H1 (cell line): ENCODE results near the gene SHOX. TPM values are rescaled to one million over a fixed set of nuclear protein-coding genes. Genes with fewer than 3 reads are reported as not detected.

Source experiments
- CTCF ChIA-PET: fragments of 300-600 bp; sonication (Branson Sonifier 250); formaldehyde crosslinking; loops from one replicate; lab custom pipeline; 2021; ENCODE audit not compliant: partially characterized antibody; lab: Charles Lee
- POLR2A ChIA-PET: fragments of 300-600 bp; sonication (Branson Sonifier 250); formaldehyde crosslinking; loops from one replicate; lab custom pipeline; 2021; ENCODE audit warnings: inconsistent platforms; ENCODE audit not compliant: partially characterized antibody; lab: Charles Lee
- DNase-seq, 2 experiments: peaks; one replicate each; pipeline versions ENCODE4 v3.0.0 to v3.0.0-alpha.2; 2010 to 2022; ENCODE audit warnings: low spot score in 2 of 2, low read depth in 1 of 2, mixed read lengths in 1 of 2
- FAIRE-seq: peaks from 2 replicates; lab custom pipeline; 2011; peaks lifted over from hg19 to GRCh38; lab: Jason Lieb, UNC
- H2AFZ ChIP-seq: 2 replicates; pipeline ENCODE4 v1.8.1; 2012; ENCODE audit warnings: low read length, inconsistent platforms
- H2AK5ac ChIP-seq: 2 replicates; pipeline ENCODE4 v1.6.1; 2013; ENCODE audit warnings: low read depth, low read length
- H2BK120ac ChIP-seq: replicated peaks from 2 replicates; pipeline ENCODE3; 2013; ENCODE audit warnings: low read depth, low read length, inconsistent platforms
- H2BK12ac ChIP-seq: 2 replicates; pipeline ENCODE4 v1.6.1; 2013; ENCODE audit warnings: low read depth, low read length
- H2BK15ac ChIP-seq: 2 replicates; pipeline ENCODE4 v1.6.1; 2013; ENCODE audit warnings: low read length
- H2BK20ac ChIP-seq: 2 replicates; pipeline ENCODE4 v1.6.1; 2013; ENCODE audit warnings: low read length
- H2BK5ac ChIP-seq: 2 replicates; pipeline ENCODE4 v1.6.1; 2013; ENCODE audit warnings: low read depth, low read length
- H3K14ac ChIP-seq: 2 replicates; pipeline ENCODE4 v1.6.1; 2013; ENCODE audit warnings: inconsistent platforms; ENCODE audit not compliant: insufficient read length
- H3K18ac ChIP-seq: 2 replicates; pipeline ENCODE4 v1.6.1; 2013; ENCODE audit warnings: low read length; ENCODE audit errors: extremely low read depth
- H3K23ac ChIP-seq: 2 replicates; pipeline ENCODE4 v1.6.1; 2013; ENCODE audit warnings: inconsistent platforms; ENCODE audit not compliant: insufficient read length
- H3K23me2 ChIP-seq: 2 replicates; pipeline ENCODE4 v1.6.1; 2013; ENCODE audit warnings: low read depth, low read length
- H3K27ac ChIP-seq: 2 replicates; pipeline ENCODE4 v1.6.1; 2011; ENCODE audit warnings: low read depth, low read length, inconsistent platforms
- H3K27me3 ChIP-seq, 4 experiments: replicated peaks in 1 of 4; 1 replicate in 1 of 4; 2 replicates in 3 of 4; pipeline versions ENCODE4 v1.6.1 to v1.8.1; 2011 to 2013; ENCODE audit warnings: low read length in 3 of 4, mild to moderate bottlenecking in 3 of 4, inconsistent platforms in 2 of 4, mixed read lengths in 2 of 4, moderate library complexity in 1 of 4; ENCODE audit not compliant: control insufficient read depth in 3 of 4, insufficient read depth in 3 of 4; ENCODE audit errors: extremely low read depth in 1 of 4
- H3K36me3 ChIP-seq, 4 experiments: 2 replicates each; pipeline versions ENCODE4 v1.6.1 to v1.8.1; 2011 to 2013; ENCODE audit warnings: mild to moderate bottlenecking in 4 of 4, low read length in 3 of 4, moderate library complexity in 2 of 4, control low read depth in 1 of 4, inconsistent platforms in 1 of 4; ENCODE audit not compliant: insufficient read depth in 4 of 4, control insufficient read depth in 2 of 4
- H3K4ac ChIP-seq: replicated peaks from 2 replicates; pipeline ENCODE3; 2013; ENCODE audit warnings: low read length, low read depth, mixed read lengths, inconsistent platforms; ENCODE audit not compliant: insufficient read length
- H3K4me1 ChIP-seq, 4 experiments: replicated peaks in 1 of 4; 1 replicate in 1 of 4; 2 replicates in 3 of 4; pipeline versions ENCODE4 v1.6.1 to v1.8.1; 2011 to 2013; ENCODE audit warnings: low read length in 3 of 4, inconsistent platforms in 2 of 4, mixed read lengths in 1 of 4; ENCODE audit not compliant: insufficient read depth in 4 of 4, control insufficient read depth in 3 of 4
- H3K4me2 ChIP-seq, 2 experiments: 2 replicates each; pipeline versions ENCODE4 v1.6.1 to v1.8.1; 2011 to 2013; ENCODE audit warnings: low read depth in 2 of 2, low read length in 2 of 2, control low read depth in 1 of 2, inconsistent platforms in 1 of 2, mild to moderate bottlenecking in 1 of 2; ENCODE audit not compliant: insufficient read depth in 1 of 2
- H3K4me3 ChIP-seq, 4 experiments: fragments of 200-600, 300-600 bp in 1 of 4; sonication (generic), shearing (Covaris generic), sonication (Bioruptor Twin) in 1 of 4; 2 replicates each; pipeline versions ENCODE4 v1.5.1 to v1.8.1; 2011 to 2016; ENCODE audit warnings: low read length in 4 of 4, low read depth in 3 of 4, control low read depth in 2 of 4, inconsistent platforms in 2 of 4, mild to moderate bottlenecking in 2 of 4, mixed read lengths in 1 of 4, moderate library complexity in 1 of 4; ENCODE audit not compliant: insufficient read depth in 2 of 4; ENCODE audit errors: extremely low read depth in 1 of 4
- H3K56ac ChIP-seq: replicated peaks from 2 replicates; pipeline ENCODE3; 2013; ENCODE audit warnings: low read depth, mild to moderate bottlenecking, mixed read lengths, low read length, inconsistent platforms; ENCODE audit not compliant: insufficient read length
- H3K79me1 ChIP-seq: 2 replicates; pipeline ENCODE4 v1.6.1; 2013; ENCODE audit warnings: low read depth, low read length, control low read depth
- H3K79me2 ChIP-seq, 2 experiments: 2 replicates each; pipeline versions ENCODE4 v1.6.1 to v1.8.1; 2012 to 2013; ENCODE audit warnings: low read length in 2 of 2, mild to moderate bottlenecking in 2 of 2, inconsistent platforms in 1 of 2; ENCODE audit not compliant: insufficient read depth in 2 of 2, control insufficient read depth in 1 of 2
- H3K9ac ChIP-seq, 4 experiments: replicated peaks in 1 of 4; 1 replicate in 1 of 4; 2 replicates in 3 of 4; pipeline versions ENCODE4 v1.6.1 to v1.8.1; 2011 to 2013; ENCODE audit warnings: low read depth in 3 of 4, low read length in 3 of 4, control low read depth in 2 of 4, mild to moderate bottlenecking in 2 of 4, moderate library complexity in 2 of 4, inconsistent platforms in 1 of 4; ENCODE audit errors: extremely low read depth in 1 of 4
- H3K9me3 ChIP-seq, 2 experiments: 2 replicates each; pipeline versions ENCODE4 v1.6.1 to v1.8.1; 2012 to 2013; ENCODE audit warnings: mild to moderate bottlenecking in 2 of 2, moderate library complexity in 2 of 2, control low read depth in 1 of 2, inconsistent platforms in 1 of 2, low read depth in 1 of 2, low read length in 1 of 2, mixed read lengths in 1 of 2; ENCODE audit not compliant: insufficient read depth in 2 of 2
- H4K20me1 ChIP-seq, 2 experiments: replicated peaks in 1 of 2; 2 replicates each; pipeline versions ENCODE3 to v1.8.1; 2011 to 2013; ENCODE audit warnings: inconsistent platforms in 2 of 2, low read length in 2 of 2, mild to moderate bottlenecking in 1 of 2; ENCODE audit not compliant: insufficient read depth in 2 of 2, control insufficient read depth in 1 of 2
- H4K5ac ChIP-seq: 2 replicates; pipeline ENCODE4 v1.6.1; 2013; ENCODE audit warnings: low read length, low read depth, mixed read lengths, inconsistent platforms; ENCODE audit not compliant: insufficient read length
- H4K8ac ChIP-seq: 2 replicates; pipeline ENCODE4 v1.8.0; 2013; ENCODE audit warnings: mild to moderate bottlenecking, moderate library complexity, low read length, inconsistent platforms; ENCODE audit not compliant: insufficient read depth; ENCODE audit errors: extremely low read depth
- H4K91ac ChIP-seq: replicated peaks from 2 replicates; pipeline ENCODE3; 2013; ENCODE audit warnings: low read length, mixed read lengths, inconsistent platforms; ENCODE audit not compliant: insufficient read length
- BRCA1 ChIP-seq: IDR thresholded peaks from 2 replicates; pipeline ENCODE4 v1.6.1; 2012; ENCODE audit warnings: low read depth, low read length, improper control_type of control experiment
- EP300 ChIP-seq, 2 experiments: IDR thresholded peaks; 1 replicate in 1 of 2; 2 replicates in 1 of 2; pipeline ENCODE4 v1.6.1; 2011 to 2012; ENCODE audit warnings: low read depth in 2 of 2, low read length in 2 of 2, mild to moderate bottlenecking in 2 of 2, borderline replicate concordance in 1 of 2, inconsistent platforms in 1 of 2, moderate library complexity in 1 of 2
- WGBS, 2 experiments: shearing (Covaris generic) in 1 of 2; methylation state at CpG; one replicate each; pipeline versions ENCODE4 v1.1.6 to v1.1.7; 2013 to 2015; ENCODE audit warnings: low lambda C conversion rate in 2 of 2, mixed read lengths in 2 of 2, inconsistent platforms in 1 of 2, low coverage in 1 of 2, missing lambda C conversion rate in 1 of 2; ENCODE audit not compliant: insufficient replicate concordance in 2 of 2, insufficient coverage in 1 of 2, insufficient read length in 1 of 2; ENCODE audit errors: extremely low coverage in 1 of 2, missing lambda C conversion rate in 1 of 2; 5-methylcytosine and 5-hydroxymethylcytosine counted together
- polyA plus RNA-seq, 7 experiments: library from polyadenylated mRNA; depleted of rRNA in 3 of 7; stranded (reverse) in 5 of 7; unstranded in 2 of 7; fragments of >200 nt in 5 of 7; fragments of 200-250 nt in 2 of 7; gene quantifications; 1 replicate in 5 of 7; 2 replicates in 1 of 7; 4 replicates in 1 of 7; pipeline versions ENCODE4 v1.2.1 to v1.2.3, GENCODE V29; 2011 to 2013; ENCODE audit warnings: missing spikeins in 2 of 7, mixed read lengths in 2 of 7
- total RNA-seq: library from RNA; stranded (reverse); fragmentation: NEBNext Ultra II Directional; extraction: Animal tissue kit (Norgen Biotek cat#: 25700); gene quantifications from 2 replicates; pipeline ENCODE4 v1.2.1, GENCODE V29; 2021
- TF ChIP-seq, protein P1 (sequence below): IDR thresholded peaks from 2 replicates; pipeline ENCODE4 v1.6.1; 2012; ENCODE audit warnings: inconsistent platforms

The SHOX gene
- total and polyA plus RNA-seq, 2 of the 8 experiments (the other 6 are each of a cell fraction or from before 2014, with no cell fraction given), result 0.05 to 0.15 TPM

DNA sequence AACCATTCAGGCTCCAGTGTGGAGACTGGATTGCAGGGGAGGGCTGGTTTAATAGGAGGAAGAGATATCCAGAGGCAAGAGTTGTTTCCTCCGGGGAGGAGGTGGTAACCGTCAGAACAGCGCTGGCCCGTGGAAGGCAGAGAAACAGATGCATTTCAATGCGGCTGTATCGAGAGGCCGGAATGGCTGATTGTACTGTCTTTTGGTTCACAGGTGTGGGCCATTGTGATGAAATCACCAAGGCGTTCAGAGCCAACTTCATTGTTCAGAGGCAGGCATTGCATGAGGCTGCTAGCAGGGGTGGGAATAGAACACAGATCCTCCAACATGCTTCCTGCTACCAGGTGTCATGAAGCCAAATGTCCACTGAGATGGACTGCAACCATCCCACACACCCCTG lies 53.0 kb downstream of the SHOX start:
- H2AK5ac ChIP-seq, result peak overlapping the region; percentile 97
- H2BK15ac ChIP-seq, result 0 out of 2 replicates have a peak overlapping the region, but pooled peaks have one; percentile 36
- H3K14ac ChIP-seq, result no peak overlapping the region
- peaks cover 0 to 4% (median 3%) of the 10 kb centered on the region in 4 experiments; a peak in 4 of 7 replicates for H3K4me1 ChIP-seq
- POLR2A ChIA-PET, result no interaction called here
- no peaks in the 10 kb centered on the region; a peak in 1 of 4 replicates for H3K9me3 ChIP-seq
- peak overlapping the region; percentile 97 for H2BK5ac ChIP-seq
- peak overlapping the region; percentile 16 to 42; a peak in 1 of 4 replicates for H3K4me2 ChIP-seq
- H3K9ac ChIP-seq, result no peak overlapping the region
- H3K79me2 ChIP-seq, result no peaks in the 10 kb centered on the region
- H3K23ac ChIP-seq, result no peak overlapping the region
- H4K8ac ChIP-seq, result peak overlapping the region; percentile 71; the same call in 1 of the 2 replicates
- H2BK120ac ChIP-seq, result peak overlapping the region; percentile 90
- H3K27me3 ChIP-seq, result no peaks in the 10 kb centered on the region
- peak overlapping the region; percentile 23 for H4K5ac ChIP-seq
- peak overlapping the region; percentile 90 for H3K18ac ChIP-seq
- DNase-seq (no peak), FAIRE-seq (peak; percentile 82)
- 54% methylated on average over 8 of the region's 8 CpGs; no CpG with 5 or more reads in 1 of the 2 experiments for WGBS, 2 experiments
- no peak overlapping the region for H3K4me3 ChIP-seq
- H2AFZ ChIP-seq, result no peak overlapping the region
- H2BK20ac ChIP-seq, result peak overlapping the region; percentile 40
- no peaks in the 10 kb centered on the region for H3K79me1 ChIP-seq
- no peaks in the 10 kb centered on the region for H3K36me3 ChIP-seq
- H3K56ac ChIP-seq, result peak overlapping the region; percentile 3
- H3K23me2 ChIP-seq, result no peaks in the 10 kb centered on the region
- H4K20me1 ChIP-seq, result peaks cover 0 to 4% of the 10 kb centered on the region in 2 experiments
- CTCF ChIA-PET, result no interaction called here
- peak overlapping the region; percentile 88 for H2BK12ac ChIP-seq
- peak overlapping the region; percentile 96 for H3K4ac ChIP-seq
- H3K27ac ChIP-seq, result no peak overlapping the region
- TF ChIP-seq EP300 (IDR thresholded peaks at IDR 0.05; ENCODE audit: borderline replicate concordance in 1 of 2, low read depth in 2 of 2, low read length in 2 of 2) (peak in 1 of 2 experiments; percentile 36; a peak in 1 of 3 replicates), BRCA1 (no peak)
- TF ChIP-seq, protein P1, sequence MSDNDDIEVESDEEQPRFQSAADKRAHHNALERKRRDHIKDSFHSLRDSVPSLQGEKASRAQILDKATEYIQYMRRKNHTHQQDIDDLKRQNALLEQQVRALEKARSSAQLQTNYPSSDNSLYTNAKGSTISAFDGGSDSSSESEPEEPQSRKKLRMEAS, result peak; percentile 43; the same call in 1 of the 2 replicates
- peak overlapping the region; percentile 96 for H4K91ac ChIP-seq
